ENCODE data around the gene COMT.

DNA sequence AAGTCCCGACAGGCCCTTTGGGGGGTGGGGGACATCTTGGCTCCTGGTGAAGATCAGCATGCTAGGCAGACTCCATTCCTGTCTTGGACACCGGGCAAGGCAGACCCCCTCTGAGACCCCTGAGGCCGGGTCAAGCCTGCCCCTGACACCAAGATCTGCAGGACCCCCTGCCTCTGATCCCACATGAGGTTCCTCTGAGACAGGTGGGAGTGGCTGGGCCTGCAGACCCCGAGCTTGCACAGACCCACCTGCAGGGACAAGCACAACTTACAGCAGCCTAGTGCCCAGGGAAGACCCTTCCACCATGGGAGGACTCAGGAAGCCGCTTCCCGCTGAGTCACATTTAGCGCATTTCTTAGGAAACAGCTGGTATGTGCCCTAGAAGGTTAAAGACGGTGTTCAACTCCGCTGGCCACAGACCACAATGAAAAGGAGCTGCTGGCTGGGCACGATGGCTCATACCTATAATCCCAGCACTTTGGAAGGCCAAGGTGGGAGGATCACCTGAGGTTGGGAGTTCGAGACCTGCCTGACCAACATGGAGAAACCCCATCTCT lies 59.6 kb downstream of the COMT start:
- TF ChIP-seq, protein P1, sequence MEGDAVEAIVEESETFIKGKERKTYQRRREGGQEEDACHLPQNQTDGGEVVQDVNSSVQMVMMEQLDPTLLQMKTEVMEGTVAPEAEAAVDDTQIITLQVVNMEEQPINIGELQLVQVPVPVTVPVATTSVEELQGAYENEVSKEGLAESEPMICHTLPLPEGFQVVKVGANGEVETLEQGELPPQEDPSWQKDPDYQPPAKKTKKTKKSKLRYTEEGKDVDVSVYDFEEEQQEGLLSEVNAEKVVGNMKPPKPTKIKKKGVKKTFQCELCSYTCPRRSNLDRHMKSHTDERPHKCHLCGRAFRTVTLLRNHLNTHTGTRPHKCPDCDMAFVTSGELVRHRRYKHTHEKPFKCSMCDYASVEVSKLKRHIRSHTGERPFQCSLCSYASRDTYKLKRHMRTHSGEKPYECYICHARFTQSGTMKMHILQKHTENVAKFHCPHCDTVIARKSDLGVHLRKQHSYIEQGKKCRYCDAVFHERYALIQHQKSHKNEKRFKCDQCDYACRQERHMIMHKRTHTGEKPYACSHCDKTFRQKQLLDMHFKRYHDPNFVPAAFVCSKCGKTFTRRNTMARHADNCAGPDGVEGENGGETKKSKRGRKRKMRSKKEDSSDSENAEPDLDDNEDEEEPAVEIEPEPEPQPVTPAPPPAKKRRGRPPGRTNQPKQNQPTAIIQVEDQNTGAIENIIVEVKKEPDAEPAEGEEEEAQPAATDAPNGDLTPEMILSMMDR (IDR thresholded peaks at IDR 0.05 in 4 of 5, conservative IDR thresholded peaks at IDR 0.05 in 1 of 5): no peak
- no peak for TF ChIP-seq POLR2A (IDR thresholded peaks at IDR 0.05)
